ENCODE data around the gene ANKDD1B.

ANKDD1B gene

DNA sequence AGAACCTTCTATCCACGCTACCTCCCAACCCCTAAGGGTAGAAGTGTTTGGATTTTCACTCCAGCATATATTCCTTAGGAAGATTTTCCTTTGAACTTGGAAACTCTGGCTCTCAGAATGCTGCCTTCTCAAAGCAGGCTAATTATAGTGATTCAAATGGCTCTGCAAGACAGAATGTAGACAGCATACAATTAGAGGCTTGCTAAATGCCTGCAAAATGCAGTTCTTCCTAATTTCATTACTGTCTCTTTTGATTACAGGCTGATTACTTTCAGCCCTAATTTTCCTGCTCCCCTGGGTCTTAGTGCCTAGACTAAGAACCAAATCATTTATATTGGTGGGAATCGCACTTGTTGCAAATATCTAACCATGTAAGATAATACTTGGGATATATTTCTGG is 50.8 kb downstream of the ANKDD1B start:
- H3K36me3 ChIP-seq (ENCODE audit: control insufficient read depth, insufficient read depth, low read length), result no peaks in the 10 kb centered on the region
- DNase-seq (ENCODE audit: extremely low read depth, insufficient read length), result no peak
- no peaks in the 10 kb centered on the region for H3K27me3 ChIP-seq (replicated peaks; ENCODE audit: control insufficient read depth, insufficient read depth, low read length)
- TF ChIP-seq, protein P1, sequence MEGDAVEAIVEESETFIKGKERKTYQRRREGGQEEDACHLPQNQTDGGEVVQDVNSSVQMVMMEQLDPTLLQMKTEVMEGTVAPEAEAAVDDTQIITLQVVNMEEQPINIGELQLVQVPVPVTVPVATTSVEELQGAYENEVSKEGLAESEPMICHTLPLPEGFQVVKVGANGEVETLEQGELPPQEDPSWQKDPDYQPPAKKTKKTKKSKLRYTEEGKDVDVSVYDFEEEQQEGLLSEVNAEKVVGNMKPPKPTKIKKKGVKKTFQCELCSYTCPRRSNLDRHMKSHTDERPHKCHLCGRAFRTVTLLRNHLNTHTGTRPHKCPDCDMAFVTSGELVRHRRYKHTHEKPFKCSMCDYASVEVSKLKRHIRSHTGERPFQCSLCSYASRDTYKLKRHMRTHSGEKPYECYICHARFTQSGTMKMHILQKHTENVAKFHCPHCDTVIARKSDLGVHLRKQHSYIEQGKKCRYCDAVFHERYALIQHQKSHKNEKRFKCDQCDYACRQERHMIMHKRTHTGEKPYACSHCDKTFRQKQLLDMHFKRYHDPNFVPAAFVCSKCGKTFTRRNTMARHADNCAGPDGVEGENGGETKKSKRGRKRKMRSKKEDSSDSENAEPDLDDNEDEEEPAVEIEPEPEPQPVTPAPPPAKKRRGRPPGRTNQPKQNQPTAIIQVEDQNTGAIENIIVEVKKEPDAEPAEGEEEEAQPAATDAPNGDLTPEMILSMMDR (IDR thresholded peaks at IDR 0.05; ENCODE audit: insufficient read depth, low read length, poor library complexity, severe bottlenecking), result no peak
- H3K4me3 ChIP-seq (replicated peaks; ENCODE audit: low read depth, low read length), result no peak overlapping the region

DNA sequence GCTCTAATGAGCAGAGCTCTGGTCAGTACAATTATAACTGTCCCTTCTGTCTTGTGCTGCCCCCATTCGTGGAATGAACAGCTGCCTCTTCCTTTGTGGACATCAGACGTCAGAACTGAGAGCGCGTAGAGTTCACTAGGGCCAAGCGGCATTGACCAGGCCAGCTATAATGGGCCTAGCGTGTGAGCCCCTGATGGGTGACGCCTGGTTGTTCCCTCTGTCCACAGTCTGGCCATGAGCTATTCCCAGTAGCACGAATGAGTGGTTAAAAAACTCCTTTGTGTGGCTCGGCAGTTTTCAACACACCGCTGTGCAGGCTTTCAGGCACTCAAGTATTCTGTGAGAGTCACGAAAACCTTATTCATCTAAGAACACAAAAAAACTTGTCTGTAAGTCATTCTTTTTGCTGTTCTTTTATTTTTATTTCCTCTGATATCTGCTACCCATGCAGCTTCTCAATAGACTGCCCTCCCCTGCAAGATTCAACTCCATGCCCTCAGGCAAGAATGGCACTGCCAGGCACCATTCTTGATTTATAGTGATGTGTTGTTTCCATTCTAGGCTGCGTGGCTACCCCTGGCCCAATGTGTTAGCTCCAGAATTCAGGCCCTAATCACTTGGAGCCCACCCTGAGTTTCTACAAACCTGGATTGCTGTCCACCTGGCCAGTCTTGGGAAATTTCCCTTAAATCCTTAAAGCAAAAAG is 52.5 kb downstream of the ANKDD1B start:
- Histone ChIP-seq H3K27me3 (replicated peaks; ENCODE audit: control insufficient read depth, insufficient read depth, low read length) (no peaks in the 10 kb centered on the region), H3K4me3 (replicated peaks; ENCODE audit: low read depth, low read length) (no peak overlapping the region), H3K36me3 (ENCODE audit: control insufficient read depth, insufficient read depth, low read length) (no peaks in the 10 kb centered on the region)
- DNase-seq (ENCODE audit: extremely low read depth, insufficient read length), result no peak
- TF ChIP-seq, protein P1 (IDR thresholded peaks at IDR 0.05; ENCODE audit: insufficient read depth, low read length, poor library complexity, severe bottlenecking), result no peak

DNA sequence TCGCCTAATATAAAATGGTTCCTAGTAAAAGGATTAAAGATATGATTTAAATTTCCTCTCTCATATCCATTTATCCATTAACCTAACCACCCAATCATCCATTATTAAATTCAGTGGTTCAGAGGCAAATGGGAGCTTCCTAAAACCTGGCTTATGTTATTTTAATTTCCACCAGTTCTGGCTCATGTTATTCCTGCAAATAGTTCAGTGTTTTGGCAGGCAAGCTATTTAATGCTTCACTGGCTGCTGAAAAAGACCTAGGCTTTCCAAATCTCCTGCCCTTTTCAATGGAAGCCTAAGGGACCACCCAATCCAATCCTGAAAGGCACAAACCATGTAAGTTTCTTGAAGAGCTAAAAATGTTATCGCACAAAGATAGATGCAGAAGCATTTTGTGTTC is 53.7 kb downstream of the ANKDD1B start:
- H3K36me3 ChIP-seq (ENCODE audit: control insufficient read depth, insufficient read depth, low read length), result no peaks in the 10 kb centered on the region
- H3K4me3 ChIP-seq (replicated peaks; ENCODE audit: low read depth, low read length), result no peak overlapping the region
- no peak for DNase-seq (ENCODE audit: extremely low read depth, insufficient read length)
- H3K27me3 ChIP-seq (replicated peaks; ENCODE audit: control insufficient read depth, insufficient read depth, low read length), result no peaks in the 10 kb centered on the region
- TF ChIP-seq, protein P1 (IDR thresholded peaks at IDR 0.05; ENCODE audit: insufficient read depth, low read length, poor library complexity, severe bottlenecking), result no peak

DNA sequence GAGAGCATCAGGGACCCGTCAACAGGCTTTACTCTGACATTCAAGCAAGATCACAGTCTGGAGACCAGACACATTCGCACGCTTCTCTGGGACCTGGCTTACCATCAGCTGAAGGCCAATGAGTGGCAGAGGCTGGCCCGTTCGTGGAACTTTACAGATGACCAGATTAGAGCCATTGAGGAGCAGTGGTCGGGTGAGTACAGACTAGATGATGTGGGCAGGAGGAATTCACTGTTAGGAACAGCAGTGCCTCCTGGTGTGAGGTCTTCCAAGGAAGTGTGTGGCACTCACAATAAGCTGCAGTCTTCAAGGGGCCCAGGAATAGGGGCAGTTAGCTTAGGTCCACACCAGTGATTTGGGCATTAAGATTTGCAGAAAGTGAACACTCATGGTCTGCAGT is 55.5 kb downstream of the ANKDD1B start:
- no peaks in the 10 kb centered on the region for H3K27me3 ChIP-seq (replicated peaks; ENCODE audit: control insufficient read depth, insufficient read depth, low read length)
- DNase-seq (ENCODE audit: extremely low read depth, insufficient read length), result no peak
- TF ChIP-seq, protein P1 (IDR thresholded peaks at IDR 0.05; ENCODE audit: insufficient read depth, low read length, poor library complexity, severe bottlenecking), result no peak
- H3K36me3 ChIP-seq (ENCODE audit: control insufficient read depth, insufficient read depth, low read length), result no peaks in the 10 kb centered on the region
- H3K4me3 ChIP-seq (replicated peaks; ENCODE audit: low read depth, low read length), result no peak overlapping the region

DNA sequence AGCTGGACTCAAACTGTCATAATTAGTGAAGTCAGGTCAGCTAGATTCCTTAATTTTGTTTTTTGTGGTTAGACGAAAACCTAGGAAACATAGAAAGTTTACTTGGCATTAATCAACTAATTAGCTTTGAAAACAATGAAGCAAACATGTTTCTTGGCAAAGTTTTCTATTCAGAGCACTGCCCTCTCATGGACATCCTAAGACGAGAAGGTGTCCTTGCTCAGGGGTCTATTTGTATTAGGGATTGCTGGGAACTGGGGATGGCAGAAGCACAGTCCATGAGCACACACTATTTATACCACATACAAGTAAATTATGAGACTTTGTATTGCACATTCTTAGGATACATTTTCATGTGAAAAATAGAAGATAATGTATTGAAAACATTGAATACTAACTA is 56.3 kb downstream of the ANKDD1B start:
- TF ChIP-seq, protein P1 (IDR thresholded peaks at IDR 0.05; ENCODE audit: insufficient read depth, low read length, poor library complexity, severe bottlenecking), result peak; percentile 17
- no peak for DNase-seq (ENCODE audit: extremely low read depth, insufficient read length)
- H3K4me3 ChIP-seq (replicated peaks; ENCODE audit: low read depth, low read length), result no peak overlapping the region
- peaks cover 2% of the 10 kb centered on the region; the same call in 1 of the 2 replicates for H3K36me3 ChIP-seq (ENCODE audit: control insufficient read depth, insufficient read depth, low read length)
- no peaks in the 10 kb centered on the region for H3K27me3 ChIP-seq (replicated peaks; ENCODE audit: control insufficient read depth, insufficient read depth, low read length)

DNA sequence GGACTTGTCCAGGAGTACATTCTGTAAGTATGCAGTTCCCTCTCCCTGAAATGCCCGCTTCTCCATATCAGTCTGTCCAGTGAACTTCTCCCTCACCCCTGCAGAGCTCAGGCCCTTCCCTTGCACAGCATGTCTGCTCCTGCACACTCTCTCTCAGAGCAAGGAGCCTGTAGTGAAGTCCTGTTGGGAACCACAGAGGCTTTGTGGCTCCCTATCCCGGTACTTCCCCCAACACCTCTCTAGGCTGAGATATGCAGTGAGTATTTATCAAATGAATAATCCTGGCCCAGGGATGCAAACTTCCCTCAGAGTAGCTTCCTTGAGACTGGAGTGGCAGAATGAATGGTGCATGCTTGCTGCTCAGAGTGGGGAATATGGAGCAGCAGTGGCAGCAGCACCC is 57.2 kb downstream of the ANKDD1B start:
- Histone ChIP-seq H3K36me3 (ENCODE audit: control insufficient read depth, insufficient read depth, low read length) (peaks cover 3% of the 10 kb centered on the region; the same call in 1 of the 2 replicates), H3K27me3 (replicated peaks; ENCODE audit: control insufficient read depth, insufficient read depth, low read length) (no peaks in the 10 kb centered on the region), H3K4me3 (replicated peaks; ENCODE audit: low read depth, low read length) (no peak overlapping the region)
- DNase-seq (ENCODE audit: extremely low read depth, insufficient read length), result no peak
- TF ChIP-seq, protein P1 (IDR thresholded peaks at IDR 0.05; ENCODE audit: insufficient read depth, low read length, poor library complexity, severe bottlenecking), result no peak
